22Rv1 (cell line): ENCODE data around the gene STAC3.

Experiments
- H3K27ac ChIP-seq: fragments of 450-650 bp; 2 replicates; pipeline ENCODE4 v1.5.1; 2017
- CTCF ChIP-seq: fragments of 450-650 bp; IDR thresholded peaks from 2 replicates; pipeline ENCODE4 v1.5.1; 2017; ENCODE audit warnings: mild to moderate bottlenecking
- ZFX ChIP-seq: fragments of 450-650 bp; IDR thresholded peaks from 2 replicates; pipeline ENCODE4 v1.6.1; 2017; ENCODE audit warnings: antibody characterized with exemption, borderline replicate concordance

The STAC3 gene

GRCh38 chr12:57261428-57261865 lies 10.5 kb upstream of the STAC3 start:
- no peak for TF ChIP-seq ZFX
- H3K27ac ChIP-seq: no peak overlapping the region

GRCh38 chr12:57260366-57260765 lies 9.4 kb upstream of the STAC3 start:
- no peak for TF ChIP-seq CTCF
- TF ChIP-seq ZFX: no peak
- H3K27ac ChIP-seq: no peak overlapping the region

GRCh38 chr12:57258977-57259970 lies 8.3 kb upstream of the STAC3 start:
- no peak for TF ChIP-seq CTCF
- no peak for TF ChIP-seq ZFX
- no peak overlapping the region for H3K27ac ChIP-seq

- TF ChIP-seq CTCF (no peak), ZFX (no peak)
- H3K27ac ChIP-seq: no peak overlapping the region
Measured at GRCh38 chr12:57255916-57256315, 4.9 kb upstream of the STAC3 start.

GRCh38 chr12:57254506-57255280 lies 3.7 kb upstream of the STAC3 start:
- peak overlapping the region; percentile 23; the same call in 1 of the 2 replicates for H3K27ac ChIP-seq

GRCh38 chr12:57250541-57250940 lies 446 bp downstream of the STAC3 start:
- TF ChIP-seq ZFX (no peak), CTCF (no peak)
- no peak overlapping the region for H3K27ac ChIP-seq

More at GRCh38 chr12:57254506-57255280, 3.7 kb upstream of the STAC3 start:
- TF ChIP-seq ZFX (no peak), CTCF (no peak)

GRCh38 chr12:57248934-57249742 lies 1.8 kb downstream of the STAC3 start:
- no peak for TF ChIP-seq ZFX
- TF ChIP-seq CTCF: no peak
- no peak overlapping the region for H3K27ac ChIP-seq
